Measurements from ENCODE around the gene HS3ST4. TPM values are rescaled to one million over a fixed set of nuclear protein-coding genes. Genes with fewer than 3 reads are reported as not detected.

Gene HS3ST4
- polyA plus RNA-seq (2014; cell fraction: cytosol; rRNA removed) = 1.2 and 2.7 TPM in 2 replicates
- polyA plus RNA-seq (2014; cell fraction: nucleus; rRNA removed) = 0.91 and 1.4 TPM in 2 replicates

GRCh38 chr16:25691519-25692091, at the start of gene HS3ST4:
Gene HS3ST4, plus strand, starts transcription at chr16:25691959.
- no peak for DNase-seq (ENCODE audit: low spot score)

- no peak for DNase-seq (ENCODE audit: low spot score)
Measured at GRCh38 chr16:25643633-25644032, 48.1 kb upstream of the HS3ST4 start.

GRCh38 chr16:25656639-25657038, 35.1 kb upstream of the HS3ST4 start:
- no peak for DNase-seq (ENCODE audit: low spot score)

- no peak for DNase-seq (ENCODE audit: low spot score)
Measured at GRCh38 chr16:25676820-25677219, 14.9 kb upstream of the HS3ST4 start.

- DNase-seq (ENCODE audit: low spot score) = no peak
Measured at GRCh38 chr16:25679511-25679910, 12.2 kb upstream of the HS3ST4 start.

GRCh38 chr16:25689137-25689836, 2.5 kb upstream of the HS3ST4 start:
- no peak for DNase-seq (ENCODE audit: low spot score)

GRCh38 chr16:25690552-25691143, 1.1 kb upstream of the HS3ST4 start:
- no peak for DNase-seq (ENCODE audit: low spot score)

- DNase-seq (ENCODE audit: low spot score) = no peak
Measured at GRCh38 chr16:25692351-25692741, 587 bp downstream of the HS3ST4 start.

- no peak for DNase-seq (ENCODE audit: low spot score)
Measured at GRCh38 chr16:25692742-25693508, 1.2 kb downstream of the HS3ST4 start.

- DNase-seq (ENCODE audit: low spot score) = no peak
Measured at GRCh38 chr16:25693631-25694030, 1.9 kb downstream of the HS3ST4 start.

GRCh38 chr16:25699069-25699468, 7.3 kb downstream of the HS3ST4 start:
- no peak for DNase-seq (ENCODE audit: low spot score)

GRCh38 chr16:25700547-25700946, 8.8 kb downstream of the HS3ST4 start:
- DNase-seq (ENCODE audit: low spot score) = no peak

GRCh38 chr16:25707553-25707952, 15.8 kb downstream of the HS3ST4 start:
- no peak for DNase-seq (ENCODE audit: low spot score)

GRCh38 chr16:25707982-25708583, 16.3 kb downstream of the HS3ST4 start:
- no peak for DNase-seq (ENCODE audit: low spot score)

GRCh38 chr16:25709213-25709612, 17.5 kb downstream of the HS3ST4 start:
- no peak for DNase-seq (ENCODE audit: low spot score)

GRCh38 chr16:25713785-25714570, 22.2 kb downstream of the HS3ST4 start:
- peak; percentile 62 for DNase-seq (ENCODE audit: low spot score)

- no peak for DNase-seq (ENCODE audit: low spot score)
Measured at GRCh38 chr16:25716186-25716585, 24.4 kb downstream of the HS3ST4 start.

GRCh38 chr16:25721439-25721838, 29.7 kb downstream of the HS3ST4 start:
- no peak for DNase-seq (ENCODE audit: low spot score)

GRCh38 chr16:25726430-25727098, 34.8 kb downstream of the HS3ST4 start:
- DNase-seq (ENCODE audit: low spot score) = no peak

- no peak for DNase-seq (ENCODE audit: low spot score)
Measured at GRCh38 chr16:25729188-25729915, 37.6 kb downstream of the HS3ST4 start.

All from SK-N-DZ (cell line).